Type B pancreatic cell (in vitro differentiated cells): ENCODE data around the gene PSD. TPM values are rescaled to one million over a fixed set of nuclear protein-coding genes. Genes with fewer than 3 reads are reported as not detected.

Experiments
- DNase-seq: peaks from one replicate; pipeline ENCODE4 v3.0.0; 2021; ENCODE audit warnings: mixed read lengths; ENCODE audit not compliant: unreplicated experiment; ENCODE audit errors: extremely low spot score
- H3K27ac Mint-ChIP-seq: 2 replicates; pipeline ENCODE4 v1.8.0; 2021; ENCODE audit warnings: mild to moderate bottlenecking, mixed read lengths
- H3K27me3 Mint-ChIP-seq: 2 replicates; pipeline ENCODE4 v1.8.0; 2021; ENCODE audit warnings: mixed read lengths
- H3K36me3 Mint-ChIP-seq: 2 replicates; pipeline ENCODE4 v1.8.0; 2021; ENCODE audit warnings: mixed read lengths
- H3K4me1 Mint-ChIP-seq: one replicate; pipeline ENCODE4 v1.8.0; 2021; ENCODE audit warnings: mixed read lengths; ENCODE audit not compliant: unreplicated experiment
- H3K4me3 Mint-ChIP-seq: 2 replicates; pipeline ENCODE4 v1.8.0; 2021; ENCODE audit warnings: mild to moderate bottlenecking, mixed read lengths
- H3K9me3 Mint-ChIP-seq: 2 replicates; pipeline ENCODE4 v1.8.0; 2021; ENCODE audit warnings: mixed read lengths
- CTCF ChIP-seq: fragments of 200-600 bp; sonication (generic); conservative IDR thresholded peaks from 2 replicates; pipeline ENCODE4 v1.5.0; 2021; ENCODE audit warnings: antibody characterized with exemption, mild to moderate bottlenecking
- total RNA-seq: library from RNA; stranded (reverse); gene quantifications from 2 replicates; pipeline ENCODE4 v1.2.1, GENCODE V29; 2021; ENCODE audit warnings: low replicate concordance

PSD gene
- total RNA-seq, 1 donor from 2014 or later = 7.8 TPM

- Mint-ChIP-seq H3K4me3 (no peak overlapping the region), H3K27ac (no peak overlapping the region), H3K9me3 (no peaks in the 10 kb centered on the region), H3K36me3 (no peaks in the 10 kb centered on the region), H3K27me3 (peaks cover 6% of the 10 kb centered on the region), H3K4me1 (peaks cover 9% of the 10 kb centered on the region)
- no peak for DNase-seq
- no peak for TF ChIP-seq CTCF
Measured at GRCh38 chr10:102425444-102425843, 6.9 kb upstream of the PSD start.

- peaks cover 9% of the 10 kb centered on the region for H3K4me1 Mint-ChIP-seq
- H3K9me3 Mint-ChIP-seq = no peaks in the 10 kb centered on the region
- H3K27ac Mint-ChIP-seq = no peak overlapping the region
- H3K4me3 Mint-ChIP-seq = no peak overlapping the region
- H3K27me3 Mint-ChIP-seq = peaks cover 7% of the 10 kb centered on the region
- no peaks in the 10 kb centered on the region for H3K36me3 Mint-ChIP-seq
- TF ChIP-seq CTCF = no peak
- DNase-seq = peak; percentile 64
Measured at GRCh38 chr10:102424916-102425315, 6.3 kb upstream of the PSD start.

GRCh38 chr10:102424145-102424544 is 5.6 kb upstream of the PSD start:
- Mint-ChIP-seq H3K27ac (no peak overlapping the region), H3K27me3 (peaks cover 11% of the 10 kb centered on the region), H3K9me3 (no peaks in the 10 kb centered on the region), H3K4me3 (no peak overlapping the region), H3K4me1 (peaks cover 9% of the 10 kb centered on the region), H3K36me3 (no peaks in the 10 kb centered on the region)
- TF ChIP-seq CTCF = no peak
- DNase-seq = no peak

GRCh38 chr10:102423372-102423968 is 4.9 kb upstream of the PSD start:
- H3K27ac Mint-ChIP-seq = no peak overlapping the region
- peaks cover 9% of the 10 kb centered on the region for H3K4me1 Mint-ChIP-seq
- H3K4me3 Mint-ChIP-seq = peak overlapping the region; percentile 70
- TF ChIP-seq CTCF = no peak
- DNase-seq = no peak
- H3K36me3 Mint-ChIP-seq = no peaks in the 10 kb centered on the region
- H3K9me3 Mint-ChIP-seq = no peaks in the 10 kb centered on the region
- peaks cover 14% of the 10 kb centered on the region for H3K27me3 Mint-ChIP-seq

GRCh38 chr10:102422545-102423129 is 4.1 kb upstream of the PSD start:
- H3K27me3 Mint-ChIP-seq = peaks cover 23% of the 10 kb centered on the region
- peak overlapping the region; percentile 65 for H3K27ac Mint-ChIP-seq
- H3K9me3 Mint-ChIP-seq = no peaks in the 10 kb centered on the region
- H3K4me3 Mint-ChIP-seq = peak overlapping the region; percentile 95
- DNase-seq = peak; percentile 78
- peak; percentile 78 for TF ChIP-seq CTCF
- no peaks in the 10 kb centered on the region for H3K36me3 Mint-ChIP-seq
- peaks cover 9% of the 10 kb centered on the region for H3K4me1 Mint-ChIP-seq
